AG04449 (cell line): ENCODE data around the gene TOLLIP.

Source experiments
- CTCF ChIA-PET: fragments of 350-600 bp; formaldehyde crosslinking; extraction: SDS; loops from one replicate; lab custom pipeline; 2021; ENCODE audit warnings: antibody characterized with exemption; lab: Yijun Ruan, JAX
- POLR2A ChIA-PET: fragments of 400-600, 350-600 bp; formaldehyde crosslinking; extraction: SDS; loops from one replicate; lab custom pipeline; 2020; ENCODE audit warnings: antibody characterized with exemption, inconsistent platforms; lab: Yijun Ruan, JAX
- DNase-seq: peaks from one replicate; pipeline ENCODE4 v3.0.0-alpha.2; 2010; ENCODE audit warnings: low read depth, low spot score
- H3K4me3 ChIP-seq: 2 replicates; pipeline ENCODE4 v1.5.1; 2011; ENCODE audit warnings: low read depth, mild to moderate bottlenecking, control low read depth, low read length
- TF ChIP-seq, protein P1 (sequence below): IDR thresholded peaks from one replicate; pipeline ENCODE4 v1.5.1; 2011; ENCODE audit warnings: mild to moderate bottlenecking, moderate library complexity, low read length, control low read depth, inconsistent platforms; ENCODE audit not compliant: insufficient read depth; ENCODE audit errors: missing control alignments

Gene TOLLIP

DNA sequence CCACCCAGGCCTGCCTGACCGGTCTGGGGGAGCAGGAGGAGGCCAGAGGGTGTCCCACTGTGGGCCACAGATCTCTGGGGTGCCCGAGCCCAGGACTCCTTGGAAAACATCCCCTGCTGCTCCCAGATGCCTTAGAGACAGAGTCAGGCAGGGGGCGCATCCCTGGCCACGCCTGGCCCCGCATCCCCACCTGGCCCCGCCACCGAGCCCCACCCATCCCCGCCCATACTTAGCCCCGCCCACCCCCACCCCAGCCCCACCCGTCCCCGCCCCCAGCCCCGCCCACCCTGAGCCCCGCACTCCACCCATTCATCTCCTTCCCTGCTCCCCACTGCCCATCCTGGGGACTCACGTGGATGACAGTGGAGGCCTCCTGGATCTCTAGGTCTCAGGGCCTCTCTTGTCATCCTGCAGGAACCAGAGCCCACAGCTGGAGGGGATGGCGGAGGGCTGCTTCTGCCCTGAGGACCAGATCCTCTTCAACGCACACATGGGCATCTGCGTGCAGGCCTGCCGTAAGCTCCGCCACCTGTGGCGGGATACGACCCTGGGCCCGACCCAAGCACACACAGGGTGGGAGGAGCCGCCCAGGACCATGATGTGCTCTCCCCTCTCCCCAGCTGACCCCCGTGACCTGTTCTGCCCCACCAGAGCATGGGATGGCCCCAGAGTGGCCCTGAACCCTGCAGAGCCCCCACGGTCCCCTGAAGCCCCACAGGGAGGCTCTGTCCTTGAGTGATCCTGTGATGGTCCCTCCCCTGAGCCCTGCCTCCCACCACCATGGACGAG lies 53.0 kb downstream of the TOLLIP start:
- TF ChIP-seq, protein P1, sequence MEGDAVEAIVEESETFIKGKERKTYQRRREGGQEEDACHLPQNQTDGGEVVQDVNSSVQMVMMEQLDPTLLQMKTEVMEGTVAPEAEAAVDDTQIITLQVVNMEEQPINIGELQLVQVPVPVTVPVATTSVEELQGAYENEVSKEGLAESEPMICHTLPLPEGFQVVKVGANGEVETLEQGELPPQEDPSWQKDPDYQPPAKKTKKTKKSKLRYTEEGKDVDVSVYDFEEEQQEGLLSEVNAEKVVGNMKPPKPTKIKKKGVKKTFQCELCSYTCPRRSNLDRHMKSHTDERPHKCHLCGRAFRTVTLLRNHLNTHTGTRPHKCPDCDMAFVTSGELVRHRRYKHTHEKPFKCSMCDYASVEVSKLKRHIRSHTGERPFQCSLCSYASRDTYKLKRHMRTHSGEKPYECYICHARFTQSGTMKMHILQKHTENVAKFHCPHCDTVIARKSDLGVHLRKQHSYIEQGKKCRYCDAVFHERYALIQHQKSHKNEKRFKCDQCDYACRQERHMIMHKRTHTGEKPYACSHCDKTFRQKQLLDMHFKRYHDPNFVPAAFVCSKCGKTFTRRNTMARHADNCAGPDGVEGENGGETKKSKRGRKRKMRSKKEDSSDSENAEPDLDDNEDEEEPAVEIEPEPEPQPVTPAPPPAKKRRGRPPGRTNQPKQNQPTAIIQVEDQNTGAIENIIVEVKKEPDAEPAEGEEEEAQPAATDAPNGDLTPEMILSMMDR = no peak
- no peak overlapping the region for H3K4me3 ChIP-seq
- ChIA-PET POLR2A (no interaction called here), CTCF (no interaction called here)
- DNase-seq = no peak

DNA sequence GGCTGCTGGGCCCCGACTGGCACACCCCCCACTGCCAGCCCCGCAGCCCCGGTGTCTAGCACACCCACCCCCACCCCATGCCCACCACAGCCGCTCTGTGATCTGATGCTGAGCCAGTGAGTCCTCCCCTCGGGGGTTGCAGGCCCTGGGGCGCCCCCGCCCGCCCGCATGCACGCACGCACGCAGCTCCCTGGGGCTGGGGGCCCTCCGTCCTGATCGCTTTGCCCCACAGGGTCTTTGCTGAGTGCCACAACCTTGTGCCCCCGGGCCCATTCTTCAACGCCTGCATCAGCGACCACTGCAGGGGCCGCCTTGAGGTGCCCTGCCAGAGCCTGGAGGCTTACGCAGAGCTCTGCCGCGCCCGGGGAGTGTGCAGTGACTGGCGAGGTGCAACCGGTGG lies 54.3 kb downstream of the TOLLIP start:
- CTCF ChIA-PET = no interaction called here
- H3K4me3 ChIP-seq = no peak overlapping the region
- TF ChIP-seq, protein P1 = no peak
- POLR2A ChIA-PET = no interaction called here
- no peak for DNase-seq

DNA sequence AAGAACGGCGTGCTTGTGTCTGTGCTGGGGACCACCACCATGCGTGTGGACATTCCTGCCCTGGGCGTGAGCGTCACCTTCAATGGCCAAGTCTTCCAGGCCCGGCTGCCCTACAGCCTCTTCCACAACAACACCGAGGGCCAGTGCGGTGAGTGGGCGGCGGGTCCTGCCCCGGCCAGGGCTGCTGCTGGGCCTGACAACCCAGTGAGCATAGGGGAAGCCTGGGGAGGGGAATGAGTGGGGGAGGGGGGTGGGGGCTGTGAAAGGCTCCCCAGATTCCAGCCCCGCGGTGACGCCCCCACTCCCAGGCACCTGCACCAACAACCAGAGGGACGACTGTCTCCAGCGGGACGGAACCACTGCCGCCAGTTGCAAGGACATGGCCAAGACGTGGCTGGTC lies 54.7 kb downstream of the TOLLIP start:
- TF ChIP-seq, protein P1 = no peak
- DNase-seq = no peak
- ChIA-PET CTCF (no interaction called here), POLR2A (no interaction called here)
- no peak overlapping the region for H3K4me3 ChIP-seq

DNA sequence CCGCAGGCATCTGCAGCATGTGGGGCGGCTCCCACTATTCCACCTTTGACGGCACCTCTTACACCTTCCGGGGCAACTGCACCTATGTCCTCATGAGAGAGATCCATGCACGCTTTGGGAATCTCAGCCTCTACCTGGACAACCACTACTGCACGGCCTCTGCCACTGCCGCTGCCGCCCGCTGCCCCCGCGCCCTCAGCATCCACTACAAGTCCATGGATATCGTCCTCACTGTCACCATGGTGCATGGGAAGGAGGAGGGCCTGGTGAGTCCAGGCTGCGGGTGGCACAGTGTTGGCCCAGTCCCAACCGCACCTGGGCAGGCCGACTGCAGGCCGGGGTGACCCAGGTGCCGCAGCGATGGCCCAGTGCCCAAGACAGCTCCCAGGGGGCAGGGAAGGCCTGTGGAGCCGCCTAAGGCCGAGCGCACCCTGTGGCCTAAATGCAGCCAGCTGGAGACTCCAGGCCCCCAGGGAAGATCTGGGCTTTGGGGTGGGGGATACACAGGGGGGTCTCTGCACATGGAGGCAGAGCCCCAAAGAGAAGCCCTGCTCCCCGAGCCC lies 55.3 kb downstream of the TOLLIP start:
- ChIA-PET POLR2A (no interaction called here), CTCF (no interaction called here)
- TF ChIP-seq, protein P1 = no peak
- DNase-seq = no peak
- no peak overlapping the region for H3K4me3 ChIP-seq

DNA sequence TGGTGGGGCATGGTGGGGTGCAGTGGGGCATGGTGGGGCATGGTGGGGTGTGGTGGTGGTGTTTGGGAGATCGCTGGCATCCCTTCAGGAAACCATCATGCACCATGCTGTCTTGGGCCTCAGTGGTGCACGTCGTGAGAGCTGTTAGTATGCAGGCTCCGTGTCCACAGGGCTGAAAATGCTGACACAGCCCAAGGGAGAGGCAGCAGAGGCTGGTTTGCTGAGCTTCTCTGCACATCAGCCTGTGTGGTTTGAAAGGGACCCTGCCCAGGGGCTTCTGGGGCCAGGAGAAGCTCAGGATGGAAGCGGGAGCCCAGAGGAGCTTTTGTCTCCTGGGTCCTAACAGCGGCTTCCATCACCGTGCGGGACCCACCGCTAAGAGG lies 56.3 kb downstream of the TOLLIP start:
- no peak for DNase-seq
- no peak overlapping the region for H3K4me3 ChIP-seq
- ChIA-PET CTCF (interaction anchor here (1.5 kb wide), 1 partner anchor 9 kb away, joined by 3 read pairs; no protein-coding TSS in a partner anchor), POLR2A (no interaction called here)
- TF ChIP-seq, protein P1 = no peak

DNA sequence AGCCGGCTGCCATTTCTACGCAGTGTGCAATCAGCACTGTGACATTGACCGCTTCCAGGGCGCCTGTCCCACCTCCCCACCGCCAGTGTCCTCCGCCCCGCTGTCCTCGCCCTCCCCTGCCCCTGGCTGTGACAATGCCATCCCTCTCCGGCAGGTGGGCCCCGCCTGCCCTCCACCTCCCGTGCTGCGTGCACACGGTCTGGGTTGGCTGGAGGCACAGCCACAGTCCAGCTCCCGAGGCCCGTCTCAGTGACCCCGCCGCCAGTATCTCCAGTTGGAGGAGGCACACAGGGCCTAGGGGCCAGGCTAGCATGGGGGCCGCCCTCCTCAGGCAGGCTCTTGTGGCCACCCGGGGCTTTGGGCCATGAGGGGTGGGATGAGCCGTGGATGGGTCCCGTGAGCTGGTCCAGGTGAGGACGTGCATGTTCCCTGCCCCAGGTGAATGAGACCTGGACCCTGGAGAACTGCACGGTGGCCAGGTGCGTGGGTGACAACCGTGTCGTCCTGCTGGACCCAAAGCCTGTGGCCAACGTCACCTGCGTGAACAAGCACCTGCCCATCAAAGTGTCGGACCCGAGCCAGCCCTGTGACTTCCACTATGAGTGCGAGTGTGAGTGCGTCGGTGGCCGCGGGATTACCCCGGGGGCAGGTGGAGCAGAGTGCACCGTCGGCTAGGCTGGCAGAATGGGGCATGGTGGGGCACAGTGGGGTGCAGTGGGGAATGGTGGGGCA lies 56.9 kb downstream of the TOLLIP start:
- ChIA-PET POLR2A (no interaction called here), CTCF (interaction anchor here (1.5 kb wide), 1 partner anchor 10 kb away, joined by 3 read pairs; no protein-coding TSS in a partner anchor)
- TF ChIP-seq, protein P1 = no peak
- DNase-seq = no peak
- no peak overlapping the region for H3K4me3 ChIP-seq
